GM03348 (cell line): ENCODE measurements around the gene CETN1.

Experiments
- DNase-seq: peaks from one replicate; pipeline ENCODE4 v3.0.0; 2012; ENCODE audit warnings: low spot score

Gene CETN1

DNA sequence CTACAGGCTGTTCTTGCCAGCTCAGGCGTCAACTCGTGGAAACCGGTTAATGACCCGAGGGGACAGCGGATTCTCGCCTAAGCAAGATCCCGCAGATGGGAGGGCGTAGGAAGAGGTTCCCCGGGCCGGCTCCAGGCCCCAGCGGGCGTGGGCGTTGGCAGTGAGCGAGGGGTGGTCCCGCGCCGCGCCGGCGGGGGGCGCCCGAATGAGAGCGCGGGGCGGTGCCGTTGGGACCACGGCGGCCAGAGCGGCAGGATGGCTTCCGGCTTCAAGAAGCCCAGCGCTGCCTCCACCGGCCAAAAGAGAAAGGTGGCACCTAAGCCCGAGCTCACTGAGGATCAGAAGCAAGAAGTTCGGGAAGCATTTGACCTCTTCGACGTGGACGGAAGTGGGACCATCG, at the start of gene CETN1:
Gene CETN1 (plus strand): TSS at position 227 of the 400 bp plus-strand sequence. CDS start 29 bp downstream, at position 256.
- no peak for DNase-seq

DNA sequence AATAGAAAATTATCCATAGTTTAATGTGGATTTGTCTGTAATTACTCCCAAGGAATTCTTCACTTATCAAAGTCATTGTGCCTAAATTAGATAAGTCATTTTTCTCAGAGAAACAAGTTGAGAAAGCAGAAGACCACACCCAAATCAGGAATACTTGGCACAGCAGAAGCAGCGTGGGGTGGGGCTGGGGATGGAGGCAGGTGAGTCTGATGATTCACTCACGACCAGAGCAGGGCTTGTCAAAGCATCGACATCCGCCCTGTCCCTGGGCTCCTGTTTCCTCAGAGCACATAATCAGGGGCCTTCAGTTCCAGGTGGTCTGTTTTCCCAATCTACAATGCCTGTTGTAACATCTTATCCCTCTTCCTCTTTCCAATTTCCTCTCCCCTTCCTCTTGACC, 48.2 kb upstream of the CETN1 start:
- DNase-seq: no peak

DNA sequence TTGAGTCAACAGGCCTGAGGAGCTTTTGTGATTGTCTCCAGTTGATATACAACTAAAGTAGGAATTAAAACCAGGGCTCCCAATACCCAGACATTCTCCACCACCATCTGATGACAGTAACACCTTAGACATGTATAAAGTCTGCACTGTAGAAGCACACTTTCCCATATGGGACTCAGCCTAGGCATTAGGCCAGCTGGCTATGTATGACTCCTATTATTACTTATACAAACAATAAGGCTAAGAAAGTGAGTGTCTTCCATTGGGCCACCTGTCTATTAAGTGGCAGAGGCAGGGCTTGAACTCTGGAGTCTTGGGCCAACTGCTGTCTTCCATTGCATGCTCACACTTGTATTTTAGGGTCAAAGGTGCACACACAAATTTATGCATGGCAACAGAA, 47.5 kb upstream of the CETN1 start:
- no peak for DNase-seq

DNA sequence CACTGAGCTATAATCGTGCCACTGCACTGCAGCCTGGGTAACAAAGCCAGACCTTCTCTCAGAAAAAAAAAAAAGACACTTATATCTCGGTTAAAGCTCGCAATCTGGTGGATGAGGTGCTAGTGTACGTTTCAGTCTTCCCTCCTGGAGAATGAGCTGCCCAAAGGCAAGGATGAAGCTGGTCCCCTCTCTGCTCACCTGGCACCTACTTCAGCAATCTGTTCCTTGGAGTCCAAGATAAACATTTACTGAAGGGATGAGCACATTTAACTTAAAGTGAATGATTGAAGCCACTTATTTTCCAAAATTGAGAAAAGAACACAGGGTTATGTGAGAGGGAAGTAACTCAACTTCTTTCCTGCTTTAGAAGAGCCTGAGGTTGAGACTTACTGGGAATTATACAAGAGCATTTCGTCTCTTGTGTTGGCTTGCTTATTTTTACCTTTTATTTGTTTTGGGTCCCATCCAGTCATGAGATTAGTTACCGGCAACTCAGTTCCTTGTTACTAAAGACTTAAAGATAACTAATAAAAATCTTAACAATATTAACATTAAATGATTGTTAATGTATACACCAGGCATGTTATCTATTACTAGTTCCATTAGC, 46.1 kb upstream of the CETN1 start:
- DNase-seq: no peak

DNA sequence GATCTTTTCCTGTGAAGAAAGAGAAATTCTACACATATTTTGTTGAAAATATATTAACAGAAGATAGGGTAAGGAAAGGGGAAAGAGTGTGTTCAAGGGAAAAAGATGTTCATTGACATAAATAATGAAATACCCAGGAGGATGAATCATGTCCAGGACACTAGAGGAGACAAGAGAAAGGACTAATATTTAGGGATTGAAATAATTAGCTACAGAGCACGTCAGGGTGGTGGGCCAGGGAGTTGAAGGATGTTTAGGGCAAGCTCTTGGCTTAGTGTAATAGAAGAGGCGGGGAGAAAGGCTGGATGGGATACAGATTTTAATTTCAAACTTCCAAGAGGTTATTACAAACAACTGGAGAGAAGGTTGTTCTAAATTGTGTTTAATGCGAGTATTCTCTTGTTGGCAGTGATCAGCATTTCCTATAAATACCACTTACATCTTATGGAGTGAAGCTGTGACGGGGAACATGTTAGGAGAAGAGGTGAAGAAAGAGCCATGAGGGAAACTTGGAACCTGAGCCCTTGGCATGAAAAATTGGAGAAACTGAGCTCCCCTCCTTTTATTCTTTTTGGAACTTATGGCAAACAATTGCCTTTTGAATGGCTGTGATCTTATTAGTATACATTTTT, 36.6 kb upstream of the CETN1 start:
- no peak for DNase-seq

DNA sequence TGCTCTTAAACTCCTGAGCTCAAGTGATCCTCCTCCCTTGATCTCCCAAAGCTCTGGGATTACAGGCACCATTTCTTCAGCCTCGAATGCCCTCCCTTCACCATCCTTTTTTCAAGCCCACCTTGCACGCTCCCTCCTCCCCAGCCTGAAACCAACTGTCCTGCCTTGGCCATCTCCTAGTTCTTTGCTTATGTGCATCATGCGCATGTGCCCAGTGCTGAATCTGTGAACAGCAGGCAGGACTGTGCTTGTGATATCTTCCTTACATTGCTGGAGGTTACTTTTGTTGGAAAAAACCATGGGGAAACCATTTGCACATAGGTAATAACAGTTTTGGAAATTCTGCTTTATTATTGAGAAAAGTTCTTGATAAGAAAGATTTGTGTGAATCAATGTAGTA, 30.2 kb upstream of the CETN1 start:
- DNase-seq: no peak

DNA sequence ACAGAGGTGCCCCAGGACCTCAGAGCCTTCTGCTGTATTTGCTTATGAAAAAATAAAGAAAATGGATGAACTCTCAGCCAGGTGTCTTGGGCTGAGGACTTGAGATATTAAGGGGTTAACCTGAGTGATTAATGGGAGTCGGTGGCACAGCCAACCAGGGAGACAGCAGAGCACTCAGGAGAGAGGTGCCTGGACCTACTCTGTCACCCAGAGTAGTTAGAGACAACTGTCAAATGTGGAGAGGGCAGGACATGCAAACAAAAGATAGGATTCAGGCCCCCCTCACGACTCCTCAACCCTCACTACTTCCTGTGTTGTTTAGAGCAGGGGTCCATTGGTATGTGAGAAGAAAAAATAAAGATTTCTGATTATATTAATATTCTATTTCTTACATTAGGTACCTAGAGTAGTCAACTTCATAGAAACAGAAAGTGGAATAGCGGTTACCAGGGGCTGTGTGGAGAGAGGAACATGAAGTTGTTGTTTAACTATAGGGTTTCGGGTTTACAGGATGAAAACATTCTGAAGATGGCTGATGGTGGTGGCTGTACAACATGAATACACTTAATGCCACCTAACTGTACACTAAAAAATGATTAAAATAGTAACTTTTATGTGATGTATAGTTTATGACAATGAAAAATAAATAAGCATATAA, 28.6 kb upstream of the CETN1 start:
- no peak for DNase-seq

DNA sequence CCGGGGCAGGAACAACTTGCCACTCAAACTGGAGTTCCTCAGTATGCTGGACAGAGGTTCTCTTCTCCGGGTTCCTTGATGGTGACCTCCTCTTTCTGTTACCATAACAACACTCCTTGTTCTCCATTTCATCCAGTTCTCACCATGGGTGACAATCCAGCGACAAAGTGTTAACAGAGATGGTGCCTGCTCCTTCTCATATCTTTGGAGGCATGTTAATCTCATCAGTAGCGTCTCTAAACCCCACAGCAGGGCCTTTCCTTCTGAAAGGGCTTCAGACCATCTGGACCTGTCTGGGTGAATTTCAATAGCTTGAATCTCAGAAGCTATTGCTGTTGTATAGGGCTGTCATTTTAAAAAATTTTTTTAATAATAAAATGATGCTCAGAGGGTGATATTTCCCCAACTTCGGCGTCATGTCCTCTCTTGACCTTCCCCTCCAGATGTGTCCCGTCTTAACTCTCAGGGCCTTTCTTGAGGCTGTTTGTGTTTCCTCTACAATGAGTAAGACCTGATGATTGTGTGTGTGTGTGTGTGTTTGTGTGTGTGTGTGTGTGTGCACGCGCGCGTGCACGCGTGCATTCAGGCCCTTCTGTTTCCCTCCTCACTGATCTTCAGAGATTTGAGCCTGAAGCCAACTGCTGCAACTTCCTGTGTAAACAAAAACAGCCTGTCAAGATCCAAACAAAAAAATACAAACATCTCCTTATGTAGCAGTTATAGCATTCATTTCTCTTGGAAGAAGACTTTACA, 24.3 kb upstream of the CETN1 start:
- no peak for DNase-seq

DNA sequence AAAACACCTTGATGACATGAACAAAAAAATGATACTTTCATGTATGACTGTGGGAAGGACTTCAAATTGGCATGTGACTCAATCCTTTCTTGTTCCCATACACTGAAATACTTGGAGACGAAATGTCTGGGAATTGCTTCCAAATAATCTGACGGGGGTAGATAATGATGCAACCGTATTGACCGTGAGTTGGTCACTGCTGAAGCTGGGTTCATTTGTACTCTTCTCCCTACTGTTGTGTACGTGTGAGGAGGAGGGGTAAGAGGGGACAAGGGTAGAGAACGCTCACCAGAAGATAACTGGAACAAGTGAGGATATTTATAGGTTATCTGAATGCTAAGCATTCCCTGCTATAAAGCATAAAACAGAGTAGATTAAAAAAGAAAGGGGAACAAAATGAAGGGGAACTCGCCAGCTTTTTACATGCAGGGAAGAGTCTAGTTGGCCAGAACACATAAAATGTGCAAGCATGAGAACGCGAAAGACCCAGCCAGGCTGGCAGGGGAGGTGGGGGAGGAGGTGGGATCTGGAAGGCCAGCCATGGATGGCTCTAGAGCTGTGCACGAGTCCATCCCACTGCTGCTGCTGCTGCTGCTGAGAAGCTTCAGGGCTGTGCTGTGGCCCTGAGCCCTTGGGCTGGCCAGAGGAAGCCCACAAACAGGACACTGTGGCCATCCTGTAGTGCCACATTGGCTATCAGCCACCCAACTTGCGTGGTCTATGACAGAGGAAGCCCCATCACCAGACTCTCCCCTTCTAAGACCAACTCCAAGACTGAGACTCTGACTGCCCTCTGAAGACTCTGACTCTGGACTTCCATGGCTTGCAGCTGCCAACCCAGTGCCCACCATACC, 15.2 kb upstream of the CETN1 start:
- no peak for DNase-seq

DNA sequence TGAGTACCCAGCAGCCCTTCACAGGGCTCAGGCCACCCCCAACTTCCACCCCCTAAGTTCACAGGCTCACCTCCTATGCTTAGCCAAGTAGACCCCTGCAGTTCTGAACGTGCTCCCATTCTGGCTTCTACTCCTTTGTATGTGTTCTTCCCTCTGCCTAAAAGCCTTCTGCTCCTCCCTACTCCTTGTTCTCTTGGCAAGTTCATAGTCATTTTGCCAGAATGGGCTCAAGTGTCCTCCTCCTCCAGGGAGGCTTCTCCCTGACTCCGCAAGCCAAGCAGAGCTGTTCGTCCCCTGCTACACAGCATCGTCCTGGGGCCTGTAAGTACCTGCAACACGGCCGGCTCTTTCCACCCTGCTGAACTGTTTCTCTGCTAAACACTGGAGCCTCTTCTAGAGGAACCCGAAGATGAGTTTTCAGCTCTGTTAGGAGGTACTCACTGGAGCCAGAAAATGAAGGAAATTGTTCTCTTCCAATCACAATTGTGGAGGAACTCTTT, 14.6 kb upstream of the CETN1 start:
- no peak for DNase-seq

DNA sequence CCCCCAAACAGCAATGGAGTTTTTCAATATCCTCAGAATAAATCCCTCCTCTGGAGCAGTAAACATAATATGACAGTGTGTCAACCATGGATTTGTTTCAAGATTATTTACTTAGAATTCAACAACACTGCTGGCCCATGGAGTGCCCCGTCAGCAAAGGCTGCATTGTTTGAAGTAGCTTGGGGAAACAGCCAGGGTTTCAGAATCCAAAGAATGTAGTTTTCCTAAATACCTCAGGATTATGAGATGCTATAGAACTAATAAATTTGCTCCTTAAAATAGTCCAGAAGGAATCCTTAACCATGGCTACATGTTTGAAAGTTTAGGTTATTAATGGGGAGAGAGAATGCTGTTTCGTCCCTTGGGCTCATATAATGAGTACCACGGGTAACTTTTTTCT, 13.1 kb upstream of the CETN1 start:
- DNase-seq: no peak

DNA sequence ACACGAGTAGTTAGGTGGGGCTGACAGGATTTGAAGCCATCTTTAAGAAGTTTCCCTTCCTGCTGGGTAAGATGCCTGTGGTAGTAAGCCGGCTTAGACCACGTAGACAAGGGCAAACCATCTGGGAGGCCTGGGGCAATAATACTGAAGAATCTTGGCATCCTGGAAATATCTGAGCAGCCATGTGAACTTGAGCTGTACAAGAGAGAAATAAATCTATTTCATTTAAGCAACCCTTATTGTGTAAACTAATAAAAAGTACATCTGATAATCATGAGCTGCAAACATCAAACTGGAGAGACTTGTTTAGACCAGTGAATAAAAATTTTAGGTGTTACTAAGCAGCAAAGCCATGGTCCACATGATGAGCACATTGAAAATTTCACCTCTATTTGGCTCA, 11.4 kb upstream of the CETN1 start:
- DNase-seq: no peak

DNA sequence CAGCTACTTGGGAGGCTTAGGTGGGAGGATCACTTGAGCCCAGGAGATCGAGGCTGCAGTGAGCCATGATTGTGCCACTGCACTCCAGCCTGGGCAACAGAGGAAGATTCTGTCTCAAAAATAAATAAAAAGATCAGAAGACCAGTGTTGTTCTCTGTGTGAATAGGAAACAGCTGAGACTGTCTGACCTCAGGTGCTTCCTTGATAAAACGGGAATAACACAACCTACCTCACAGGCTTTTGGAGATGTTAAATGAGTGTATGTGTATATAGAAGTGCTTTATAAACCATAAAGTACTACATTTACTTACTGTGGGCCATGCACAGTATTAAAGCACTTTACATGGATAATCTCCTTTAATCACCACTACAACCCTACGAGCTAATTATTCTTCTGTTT, 9.9 kb upstream of the CETN1 start:
- no peak for DNase-seq

DNA sequence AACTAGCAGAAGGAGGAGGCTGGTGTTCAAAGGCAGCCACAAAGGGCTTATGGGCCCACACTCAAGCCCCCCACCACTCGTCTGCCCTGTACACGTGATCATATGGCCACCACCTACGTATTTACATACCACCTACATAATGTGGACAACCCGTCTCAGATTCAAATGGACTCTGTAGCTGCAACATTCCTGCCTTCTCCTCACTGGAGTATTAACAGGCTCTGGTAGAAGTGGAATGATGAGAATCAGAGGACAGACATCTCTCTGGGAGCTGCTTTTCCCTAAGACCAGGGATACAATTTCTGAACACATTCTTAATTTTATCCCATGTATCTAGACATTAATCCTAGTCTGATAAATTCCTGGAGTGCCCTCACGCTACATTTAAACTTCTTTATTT, 9.5 kb upstream of the CETN1 start:
- DNase-seq: no peak

DNA sequence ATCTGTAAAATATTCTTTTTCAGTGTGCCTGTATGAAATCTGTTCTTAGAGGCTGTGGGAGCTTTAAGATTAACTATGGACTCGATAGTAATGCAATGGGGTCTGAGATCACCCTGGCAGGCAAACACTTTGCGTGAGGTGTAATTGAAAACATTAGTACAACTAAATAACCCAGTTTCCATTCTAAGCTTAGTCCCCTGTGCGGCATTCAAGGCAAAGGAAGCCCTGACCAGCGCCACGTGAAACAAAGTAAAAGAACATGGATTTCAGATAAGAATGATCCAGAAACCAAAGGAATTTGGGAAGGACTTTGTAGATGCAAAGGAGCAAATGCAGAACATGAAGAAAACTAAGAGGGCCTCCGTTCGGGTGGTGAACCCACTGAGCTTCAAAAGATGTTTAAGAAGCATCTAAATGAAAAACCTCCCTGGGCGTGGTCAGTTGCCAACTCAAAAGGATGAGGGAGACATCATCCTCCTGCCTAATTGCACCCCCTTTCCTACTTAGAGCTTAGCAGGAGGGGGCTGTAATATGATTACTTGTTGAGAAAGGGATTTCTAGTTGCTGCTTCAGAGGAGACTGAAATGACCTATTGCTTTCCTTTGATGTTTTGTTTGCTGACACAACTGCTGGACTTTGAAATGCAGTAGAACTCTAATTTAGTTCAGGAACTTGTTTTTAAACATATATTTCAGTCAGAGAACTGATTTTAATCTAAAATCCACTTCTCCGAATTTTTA, 7.9 kb upstream of the CETN1 start:
- no peak for DNase-seq

DNA sequence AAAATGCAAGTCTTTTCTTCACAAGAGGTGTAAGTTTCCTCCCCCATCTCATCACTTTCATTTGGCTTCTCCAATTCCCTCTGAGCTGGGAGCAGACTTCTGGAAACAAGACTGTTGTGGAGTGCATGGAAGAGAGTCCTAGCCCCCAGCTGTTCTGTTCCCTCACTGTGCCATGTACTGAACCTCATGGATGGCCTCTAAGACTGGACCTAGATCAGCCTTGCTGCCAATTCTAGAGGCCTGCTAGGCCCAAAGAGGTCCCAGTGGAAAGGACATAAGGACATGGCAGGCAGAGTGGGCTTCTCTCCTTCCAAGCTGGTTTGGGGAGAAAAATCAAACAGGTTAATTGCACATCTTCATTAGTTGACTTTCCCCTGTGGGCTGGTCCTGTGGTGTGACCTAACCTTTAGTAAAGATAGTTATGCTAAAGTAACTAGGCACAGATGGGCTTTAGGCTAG, 7.3 kb upstream of the CETN1 start:
- DNase-seq: no peak

DNA sequence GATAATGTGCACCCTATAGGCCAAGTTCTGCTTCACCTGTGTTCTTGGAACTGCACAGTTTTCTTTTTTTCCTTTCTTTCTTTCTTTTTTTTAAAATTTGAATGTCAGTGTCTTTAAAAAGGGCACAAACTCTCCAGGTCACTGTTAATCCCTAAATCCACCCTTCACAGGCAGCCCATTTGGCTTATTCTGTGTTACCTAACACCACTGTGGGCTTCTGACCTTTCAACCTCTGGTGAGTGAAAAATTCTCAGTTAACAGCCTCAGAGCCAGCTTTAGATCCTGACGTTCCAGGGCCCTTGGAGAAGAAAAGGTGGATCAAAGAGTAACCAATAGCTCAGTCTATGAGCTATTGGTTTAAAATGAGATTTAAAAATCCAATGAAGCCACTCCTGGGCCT, 6.8 kb upstream of the CETN1 start:
- DNase-seq: no peak

DNA sequence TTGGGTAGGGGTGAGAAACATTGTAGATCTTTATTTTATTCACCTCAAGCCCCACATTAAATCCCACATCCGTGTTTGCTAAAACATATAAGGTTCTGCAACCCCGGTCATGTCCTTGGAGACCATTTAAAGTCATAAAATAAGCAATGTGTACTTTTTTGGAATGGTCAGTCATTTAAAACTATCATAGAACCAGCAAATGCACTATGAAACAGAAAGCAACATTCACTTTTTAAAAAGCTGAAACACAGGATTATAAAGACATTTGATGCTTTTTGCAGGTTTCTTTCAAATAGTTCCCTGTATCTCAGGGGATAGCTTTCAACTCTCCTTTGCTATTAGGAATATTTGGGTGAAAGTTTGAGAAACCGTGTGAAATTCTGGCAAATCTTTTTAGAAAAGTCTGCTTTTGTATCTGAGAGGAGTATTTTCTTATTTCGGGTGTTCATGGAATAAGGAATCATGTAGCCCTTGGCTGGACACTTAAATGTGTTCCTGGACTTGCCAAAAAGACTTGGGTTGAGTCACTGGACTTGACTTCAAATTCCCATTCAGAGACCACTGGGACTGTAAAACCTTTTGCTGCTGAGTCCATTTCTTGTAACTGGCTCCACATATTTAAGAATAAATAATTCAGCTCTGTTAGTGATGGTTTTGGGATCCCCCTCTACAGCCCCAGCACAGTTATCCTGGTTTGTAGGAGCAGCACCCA, 5.9 kb upstream of the CETN1 start:
- no peak for DNase-seq

DNA sequence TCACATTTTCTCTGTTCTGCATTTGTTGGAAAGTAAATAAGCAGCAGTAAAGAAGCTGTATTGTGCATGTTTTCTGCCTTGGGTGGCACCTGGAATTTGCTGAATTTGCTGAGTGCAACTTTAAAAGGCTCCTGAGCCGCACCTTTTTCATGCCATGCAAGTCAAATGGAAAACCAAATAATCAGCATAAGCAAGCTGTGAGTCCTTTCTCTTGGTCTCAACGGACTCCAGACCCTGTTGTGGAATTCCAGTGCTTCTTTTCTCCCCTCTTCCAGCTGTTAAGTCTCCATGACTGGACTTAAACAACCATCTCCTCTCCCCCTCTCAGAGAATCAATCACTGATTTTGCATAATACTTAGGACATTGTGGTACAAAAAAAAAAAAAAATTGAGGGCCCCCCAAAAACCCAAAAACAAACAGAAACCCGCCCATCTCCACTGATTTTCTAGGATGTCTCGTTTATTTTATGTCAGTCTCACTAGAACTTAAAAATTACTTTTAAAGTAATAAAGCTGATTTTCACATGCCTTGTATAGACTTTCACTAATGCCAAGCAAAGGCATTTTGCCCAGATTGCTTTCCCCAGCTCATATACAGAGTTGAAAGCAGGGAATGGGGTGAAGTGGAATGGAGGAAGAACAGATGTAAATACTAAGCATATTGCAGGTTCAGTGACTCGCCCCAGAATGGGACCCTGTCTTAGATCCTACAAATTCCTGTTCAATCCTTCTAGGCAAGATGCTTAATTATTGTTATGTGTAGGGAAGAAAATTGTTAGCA, 5.1 kb upstream of the CETN1 start:
- DNase-seq: no peak

DNA sequence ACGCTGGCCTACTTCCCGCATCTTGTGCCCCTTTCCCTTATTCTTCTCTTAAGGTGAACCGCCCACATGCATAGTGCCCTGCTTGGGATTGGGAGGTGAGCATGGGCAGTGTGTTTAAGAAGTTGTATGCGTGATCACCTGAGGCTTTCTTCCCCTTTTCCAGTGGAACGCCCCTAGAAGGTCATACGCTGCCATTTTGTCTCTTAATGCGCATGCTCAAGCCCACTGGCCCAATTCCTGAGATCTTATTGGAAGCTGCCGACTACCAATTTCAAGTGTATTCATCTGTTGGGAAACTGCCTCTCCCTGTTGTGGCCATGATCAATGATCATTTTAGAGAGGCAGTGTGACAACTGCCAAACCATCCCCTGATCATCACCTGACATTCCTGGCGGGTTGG, 3.3 kb upstream of the CETN1 start:
- no peak for DNase-seq
